GM18858 (cell line): ENCODE results near the gene ZHX3.

Source experiments
- ATAC-seq: cut with Tn5 transposase; IDR thresholded peaks from one replicate; pipeline ENCODE4 v1.9.1; 2021; ENCODE audit not compliant: unreplicated experiment

The ZHX3 gene

DNA sequence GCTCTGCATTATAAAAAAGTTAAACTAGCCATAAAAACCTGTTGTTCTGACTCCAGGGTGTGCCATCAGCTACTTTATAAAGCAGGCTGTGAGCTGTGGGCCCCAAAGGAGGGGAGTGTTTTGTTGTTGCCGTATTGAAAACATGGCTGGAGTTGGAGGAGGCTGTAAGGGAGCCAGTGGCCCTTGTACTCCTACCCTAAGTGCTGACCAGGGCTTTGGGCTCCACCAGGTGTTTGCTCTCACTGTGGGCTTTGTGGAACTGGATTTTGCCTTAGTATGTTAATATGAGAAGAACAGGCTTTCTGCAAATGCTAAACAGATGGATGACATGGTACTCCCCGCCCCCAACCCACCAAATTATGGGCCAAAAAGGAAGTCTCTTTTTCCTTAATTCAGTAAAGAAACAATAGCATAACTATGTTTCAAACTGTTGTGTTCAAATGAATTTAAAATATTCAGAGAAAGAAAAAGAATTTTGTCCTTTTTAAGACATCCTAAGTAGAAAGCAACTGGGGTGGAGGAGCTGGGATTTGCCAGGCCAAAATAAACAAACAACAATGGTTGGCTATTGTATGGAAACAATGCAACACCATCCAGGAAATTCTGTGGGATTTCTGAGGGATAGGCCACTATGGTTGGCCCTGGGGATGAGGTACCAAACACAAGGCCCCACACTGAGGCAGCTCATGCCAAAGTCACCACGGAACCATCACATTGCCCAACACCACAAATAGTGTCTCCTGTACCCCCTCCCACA, 116.9 kb downstream of the ZHX3 start:
- ATAC-seq: no peak

- ATAC-seq: no peak
Measured at GRCh38 chr20:41198443-41198842, 119.1 kb downstream of the ZHX3 start.

DNA sequence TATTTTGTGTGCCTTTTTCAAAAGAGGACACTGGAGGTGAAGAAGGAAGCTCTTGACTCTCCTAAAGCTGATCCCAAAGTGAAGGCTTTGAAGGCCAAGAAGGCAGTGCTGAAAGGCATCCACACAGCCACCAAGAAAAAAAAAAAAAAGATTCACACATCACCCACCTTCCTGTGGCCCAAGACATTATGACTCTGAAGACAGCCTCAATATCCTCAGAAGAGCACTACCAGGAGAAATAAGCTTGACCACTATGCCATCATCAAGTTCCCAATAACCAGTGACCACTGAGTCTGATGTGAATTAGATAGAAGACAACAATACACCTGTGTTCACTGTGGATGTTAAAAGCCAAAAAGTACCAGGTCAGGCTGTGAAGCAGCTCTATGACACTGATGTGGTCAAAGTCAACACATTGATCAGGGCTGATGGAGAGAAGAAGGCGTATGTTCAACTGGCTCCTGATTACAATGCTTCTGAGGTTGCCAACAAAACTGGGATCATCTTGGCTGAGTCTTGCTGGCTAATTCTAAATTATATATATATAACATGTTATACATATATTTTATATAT, 120.8 kb downstream of the ZHX3 start:
- ATAC-seq: no peak

DNA sequence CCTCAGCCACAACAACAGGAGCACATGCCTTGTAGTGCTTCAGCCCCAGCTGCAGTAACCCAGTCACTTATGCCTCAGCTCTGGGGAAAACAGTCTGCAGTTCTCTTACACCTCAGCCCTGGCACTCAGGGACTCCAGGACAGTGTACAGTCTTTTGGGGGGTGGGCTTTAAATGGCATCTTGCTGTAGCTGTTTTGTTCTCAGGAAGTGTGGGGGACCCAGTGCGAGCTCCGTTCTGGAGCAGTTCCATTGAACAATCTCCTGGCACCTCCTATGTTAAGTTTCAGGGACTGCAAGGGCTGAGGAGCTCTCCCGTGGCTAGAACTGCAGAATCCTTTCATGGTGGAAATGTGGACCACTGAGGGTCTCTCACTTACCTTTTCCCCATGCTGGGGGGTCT, 125.0 kb downstream of the ZHX3 start:
- no peak for ATAC-seq

DNA sequence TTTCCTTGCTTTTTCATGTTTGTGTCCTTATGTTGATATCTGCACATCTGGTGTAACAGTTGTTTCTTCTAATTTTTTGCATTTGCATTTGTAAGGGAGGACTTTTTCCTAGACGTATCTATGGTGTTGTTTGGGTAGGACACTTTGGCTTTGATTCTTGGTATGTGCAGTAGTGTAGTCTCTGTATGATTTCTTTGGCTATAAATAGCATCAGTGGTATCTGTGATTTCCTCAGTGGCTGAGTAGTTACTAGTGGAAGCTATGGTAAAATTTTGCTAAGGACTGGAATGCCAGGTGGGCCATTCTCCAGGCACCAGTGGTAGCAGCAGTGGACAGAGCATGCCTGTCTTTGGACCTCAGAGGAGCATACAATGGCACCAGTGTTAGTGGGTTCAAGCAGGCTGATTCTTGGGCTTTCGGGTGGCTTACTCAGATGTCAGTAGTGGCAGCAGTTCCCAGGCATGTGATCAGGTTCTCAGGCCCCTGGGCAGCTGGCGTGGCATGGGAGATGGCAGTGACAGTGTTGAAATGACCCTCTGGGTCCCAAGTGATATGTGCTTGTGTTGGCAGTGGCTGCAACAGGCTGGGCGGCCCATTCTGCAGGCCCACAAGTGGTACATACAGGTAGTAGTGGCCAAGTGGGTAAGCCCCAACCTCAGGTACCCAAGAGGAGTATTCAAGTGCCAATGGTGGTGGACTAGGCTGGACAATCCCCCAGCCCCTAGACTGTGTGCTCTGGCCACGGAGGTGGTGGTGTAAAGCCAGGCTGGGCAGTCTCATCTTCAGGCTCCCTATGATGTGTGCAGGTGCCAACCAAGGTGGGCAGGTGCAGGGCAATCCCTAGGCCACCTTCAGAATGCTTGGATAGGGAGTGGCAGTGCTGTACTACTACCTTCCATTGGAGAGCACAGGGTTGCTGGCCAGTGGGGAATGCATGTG, 125.7 kb downstream of the ZHX3 start:
- no peak for ATAC-seq

GRCh38 chr20:41187668-41188067, 129.9 kb downstream of the ZHX3 start:
- ATAC-seq: no peak

DNA sequence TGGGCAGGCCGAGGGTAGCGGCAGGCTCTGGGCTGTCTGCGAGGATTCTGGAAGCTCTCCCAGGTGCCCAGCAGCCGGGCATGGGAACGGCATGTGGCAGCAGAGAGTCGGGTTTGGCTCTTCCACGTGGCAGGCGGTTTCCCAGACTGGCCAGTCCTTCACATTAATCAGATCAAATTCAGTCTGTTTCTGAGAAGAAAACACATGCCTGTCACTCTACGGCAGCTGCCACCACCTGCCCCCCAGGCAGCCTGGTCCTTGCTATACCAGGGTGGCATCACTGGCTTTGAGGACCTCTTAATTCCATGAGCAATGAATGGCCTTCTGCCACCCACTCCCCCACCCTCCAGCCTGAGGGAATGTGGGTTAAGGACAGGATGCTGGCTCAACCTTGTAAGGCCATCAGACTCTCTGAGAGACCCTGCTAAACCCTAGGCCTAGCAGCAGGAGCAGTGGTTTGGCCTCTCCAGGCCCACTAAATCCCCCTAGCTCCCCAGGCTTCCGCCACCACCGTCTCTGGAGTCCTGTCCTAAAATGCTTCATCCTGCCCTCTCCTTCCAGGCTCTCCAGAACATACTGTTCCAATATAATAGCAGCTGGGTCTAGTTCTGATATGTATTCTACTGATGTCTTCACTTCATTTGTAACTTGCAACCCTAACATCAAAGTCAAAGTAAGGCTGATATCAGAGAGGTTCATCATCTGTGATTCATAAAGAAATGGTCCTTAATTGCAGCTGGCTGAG, 132.3 kb downstream of the ZHX3 start:
- no peak for ATAC-seq

DNA sequence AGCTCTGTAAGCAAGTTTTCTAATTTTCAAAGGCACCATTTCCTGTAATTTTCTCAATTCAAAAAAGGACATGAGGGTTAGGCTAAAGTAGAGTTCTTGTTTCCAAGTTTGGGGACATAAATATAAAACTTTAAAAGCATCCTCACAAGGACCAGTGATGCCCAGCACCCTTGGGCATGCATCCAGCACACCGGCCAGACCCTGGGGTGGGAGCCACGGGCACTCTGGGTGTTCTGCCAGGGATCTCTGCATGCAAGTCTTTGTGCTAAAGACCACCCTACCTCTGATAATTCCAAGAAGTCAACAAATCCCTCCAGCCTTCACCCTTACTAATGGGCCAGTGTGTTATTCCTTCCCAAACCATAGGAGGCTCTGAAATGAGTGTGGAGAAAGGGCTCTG, 133.7 kb downstream of the ZHX3 start:
- no peak for ATAC-seq

DNA sequence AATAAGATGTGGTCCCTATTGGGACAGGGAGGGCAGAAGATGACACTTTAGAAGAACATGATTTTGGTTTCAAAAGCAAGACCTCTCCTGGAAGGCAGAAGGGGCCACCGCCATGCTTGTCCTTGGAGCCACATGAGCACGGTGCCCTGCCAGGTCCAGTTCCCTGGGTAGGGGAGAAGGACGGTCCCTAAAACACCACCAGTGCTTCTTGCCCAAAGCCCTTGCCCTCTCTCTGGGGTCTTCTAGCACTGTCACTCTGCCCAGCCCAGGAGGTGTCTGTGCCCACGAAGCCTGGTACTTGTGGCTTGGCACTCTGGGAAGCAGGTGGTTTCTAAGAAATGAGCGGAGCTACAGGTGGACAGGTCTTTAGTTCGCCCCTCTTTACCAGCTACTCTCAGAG, 134.1 kb downstream of the ZHX3 start:
- ATAC-seq: no peak

- no peak for ATAC-seq
Measured at GRCh38 chr20:41182296-41183212, 135.0 kb downstream of the ZHX3 start.

GRCh38 chr20:41181567-41181966, 136.0 kb downstream of the ZHX3 start:
- ATAC-seq: no peak

- ATAC-seq: no peak
Measured at GRCh38 chr20:41180599-41181333, 136.8 kb downstream of the ZHX3 start.

DNA sequence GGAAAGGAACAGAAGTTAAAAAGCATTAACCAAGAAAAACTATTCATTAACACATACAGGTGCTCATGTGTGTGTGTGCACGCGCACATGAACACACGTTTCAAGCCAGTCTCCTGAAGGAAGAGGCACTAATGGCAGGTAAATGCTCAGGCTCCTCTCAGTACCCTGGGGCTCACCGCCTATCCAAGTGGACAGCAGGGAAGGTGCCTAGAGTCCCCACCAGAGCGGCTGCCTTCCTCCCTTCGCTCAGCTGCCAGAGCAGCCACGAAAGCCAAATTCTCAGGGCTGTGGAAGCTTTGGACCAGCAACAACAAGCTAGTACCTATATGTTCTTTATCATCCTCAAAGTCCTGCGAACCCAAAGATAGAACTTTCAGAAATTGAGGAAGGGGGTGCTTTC, 137.6 kb downstream of the ZHX3 start:
- ATAC-seq: no peak

GRCh38 chr20:41178904-41179432, 138.6 kb downstream of the ZHX3 start:
- ATAC-seq: no peak

DNA sequence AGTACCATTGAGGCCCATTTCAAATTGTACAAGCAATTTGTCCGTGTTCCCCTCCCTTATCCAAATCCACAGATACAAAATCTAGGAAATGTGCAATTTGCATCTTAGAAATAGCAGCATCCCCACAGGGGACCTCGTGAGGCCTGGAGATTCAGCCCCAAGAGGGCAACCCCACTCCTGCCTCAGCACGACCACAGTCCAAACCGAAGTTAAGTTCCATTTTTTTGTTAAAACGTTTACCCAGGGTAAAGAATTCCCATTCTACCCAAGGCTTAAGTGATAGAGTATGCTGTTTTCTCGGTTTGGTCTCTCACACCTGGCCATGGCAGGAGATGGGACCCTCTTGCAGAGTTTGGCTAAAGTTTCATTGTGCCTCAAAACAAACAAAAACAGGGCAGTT, 139.0 kb downstream of the ZHX3 start:
- no peak for ATAC-seq

GRCh38 chr20:41177636-41178035, 139.9 kb downstream of the ZHX3 start:
- ATAC-seq: no peak

DNA sequence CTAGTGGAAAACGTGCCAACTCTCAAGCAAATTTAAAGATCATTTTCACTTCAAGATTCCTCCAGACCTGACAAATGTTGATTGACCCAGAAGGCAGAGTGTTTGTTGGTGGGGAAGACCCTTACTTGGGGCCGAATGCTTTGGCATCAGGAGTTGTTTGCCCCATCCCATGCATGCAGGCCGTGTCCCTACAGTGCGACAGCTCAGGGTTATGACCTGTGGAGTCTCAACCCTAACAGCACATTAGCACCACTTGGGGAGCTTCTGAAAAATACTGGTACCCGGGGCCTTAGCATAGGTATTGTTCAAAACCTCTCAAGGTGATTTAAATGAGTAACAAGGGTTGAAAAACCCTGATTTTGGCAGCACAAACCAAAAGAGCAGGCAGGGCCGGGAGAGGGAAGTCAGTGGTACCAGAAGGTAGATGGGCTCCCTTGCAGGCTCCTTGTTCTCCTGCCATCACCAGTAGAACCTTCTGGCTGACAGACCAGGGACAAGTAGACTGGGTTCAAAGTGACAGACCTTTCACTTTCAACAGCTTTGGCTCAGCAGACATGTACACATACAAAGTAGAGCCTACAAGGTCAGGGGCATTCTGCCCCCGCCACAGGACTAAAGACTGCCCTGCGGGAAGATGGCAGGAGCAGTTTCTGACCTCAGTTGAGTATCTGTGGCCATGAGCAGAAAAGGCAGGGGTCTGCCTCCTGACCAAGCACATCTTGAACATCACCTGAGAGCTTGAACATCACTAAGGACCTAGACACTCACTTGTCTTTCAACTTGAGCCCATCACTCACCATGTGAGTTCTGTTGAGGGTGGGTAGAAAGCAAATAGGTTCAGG, 140.6 kb downstream of the ZHX3 start:
- no peak for ATAC-seq

GRCh38 chr20:41175727-41176330, 141.7 kb downstream of the ZHX3 start:
- ATAC-seq: no peak
